Upper lobe of right lung (tissue), 1 donor: ENCODE data around the gene FILIP1L. TPM values are rescaled to one million over a fixed set of nuclear protein-coding genes. Genes with fewer than 3 reads are reported as not detected.

Source experiments
- ATAC-seq: fragments of 200-7000 bp; cut with Tn5 transposase; one replicate; pipeline ENCODE4 v1.9.1; 2020; ENCODE audit warnings: mild to moderate bottlenecking, moderate library complexity
- DNase-seq: peaks from one replicate; pipeline ENCODE4 v3.0.0-alpha.2; 2020
- H3K27ac ChIP-seq: fragments of 200-600 bp; one replicate; pipeline ENCODE4 v1.8.0; 2022
- H3K27me3 ChIP-seq: fragments of 200-600 bp; one replicate; pipeline ENCODE4 v1.8.0; 2022; ENCODE audit warnings: mild to moderate bottlenecking
- H3K36me3 ChIP-seq: fragments of 200-600 bp; one replicate; pipeline ENCODE4 v1.8.0; 2022
- H3K4me1 ChIP-seq: fragments of 200-600 bp; one replicate; pipeline ENCODE4 v1.8.0; 2022
- H3K4me3 ChIP-seq: fragments of 200-600 bp; one replicate; pipeline ENCODE4 v1.8.0; 2022; ENCODE audit warnings: mild to moderate bottlenecking
- H3K9me3 ChIP-seq: fragments of 200-600 bp; one replicate; pipeline ENCODE4 v1.8.0; 2022
- CTCF ChIP-seq: fragments of 200-600 bp; IDR thresholded peaks from one replicate; pipeline ENCODE4 v1.8.0; 2022; ENCODE audit warnings: antibody characterized with exemption
- intact Hi-C: fragments of 100-400 bp; cut with DNase I; formaldehyde crosslinking; loops from one replicate; pipeline ENCODE4 v1.11.0; 2022
- total RNA-seq: library from RNA; stranded (reverse); fragmentation: NEBNext Ultra II Directional; extraction: Animal tissue kit (Norgen Biotek cat#: 25700); gene quantifications from one replicate; pipeline ENCODE4 v1.2.1, GENCODE V29; 2021
- donor health status: DM: no; HTN: yes; CAD: no; lungs with severe emphysema.

The FILIP1L gene
- total RNA-seq, 1 donor from 2014 or later = 43.2 TPM

GRCh38 chr3:99895703-99896441, 218.4 kb downstream of the FILIP1L start:
- TF ChIP-seq CTCF = no peak
- H3K27me3 ChIP-seq = no peaks in the 10 kb centered on the region
- intact Hi-C loops = no loop called here
- H3K4me3 ChIP-seq = no peak overlapping the region
- no peak for DNase-seq
- ATAC-seq = peak; percentile 84
- H3K27ac ChIP-seq = peak overlapping the region; percentile 52
- no peaks in the 10 kb centered on the region for H3K36me3 ChIP-seq
- H3K4me1 ChIP-seq = peaks cover 3% of the 10 kb centered on the region
- H3K9me3 ChIP-seq = no peaks in the 10 kb centered on the region

- Histone ChIP-seq H3K4me1 (no peaks in the 10 kb centered on the region), H3K27me3 (no peaks in the 10 kb centered on the region), H3K27ac (no peak overlapping the region), H3K4me3 (no peak overlapping the region), H3K9me3 (no peaks in the 10 kb centered on the region), H3K36me3 (no peaks in the 10 kb centered on the region)
- ATAC-seq (no peak), DNase-seq (no peak)
- TF ChIP-seq CTCF = no peak
- intact Hi-C loops = no loop called here
Observed at GRCh38 chr3:99895131-99895696, 219.1 kb downstream of the FILIP1L start.

- H3K27me3 ChIP-seq = no peaks in the 10 kb centered on the region
- TF ChIP-seq CTCF = no peak
- intact Hi-C loops = no loop called here
- H3K9me3 ChIP-seq = no peaks in the 10 kb centered on the region
- ATAC-seq (no peak), DNase-seq (no peak)
- H3K27ac ChIP-seq = no peak overlapping the region
- no peaks in the 10 kb centered on the region for H3K36me3 ChIP-seq
- no peak overlapping the region for H3K4me3 ChIP-seq
- no peaks in the 10 kb centered on the region for H3K4me1 ChIP-seq
Observed at GRCh38 chr3:99892332-99892731, 222.0 kb downstream of the FILIP1L start.

- ATAC-seq (no peak), DNase-seq (no peak)
- H3K4me3 ChIP-seq = no peak overlapping the region
- H3K27ac ChIP-seq = no peak overlapping the region
- no peak for TF ChIP-seq CTCF
- H3K9me3 ChIP-seq = no peaks in the 10 kb centered on the region
- intact Hi-C loops = no loop called here
- H3K36me3 ChIP-seq = no peaks in the 10 kb centered on the region
- no peaks in the 10 kb centered on the region for H3K27me3 ChIP-seq
- no peaks in the 10 kb centered on the region for H3K4me1 ChIP-seq
Observed at GRCh38 chr3:99891610-99892285, 222.6 kb downstream of the FILIP1L start.

- H3K27me3 ChIP-seq = no peaks in the 10 kb centered on the region
- no peak overlapping the region for H3K4me3 ChIP-seq
- no peaks in the 10 kb centered on the region for H3K36me3 ChIP-seq
- intact Hi-C loops = no loop called here
- no peak overlapping the region for H3K27ac ChIP-seq
- DNase-seq = no peak
- ATAC-seq = no peak
- TF ChIP-seq CTCF = no peak
- H3K9me3 ChIP-seq = no peaks in the 10 kb centered on the region
- H3K4me1 ChIP-seq = peaks cover 14% of the 10 kb centered on the region
Observed at GRCh38 chr3:99885851-99886250, 228.4 kb downstream of the FILIP1L start.
